Trophoblast cell (in vitro differentiated cells and primary cell): ENCODE data around the gene LAMC2.

Experiments used
- DNase-seq, 2 donors: peaks; one replicate each; pipeline ENCODE4 v3.0.0-alpha.2; 2016
- H2AFZ ChIP-seq: 2 replicates; pipeline ENCODE4 v1.6.1; 2013; ENCODE audit warnings: low read length, moderate library complexity, mild to moderate bottlenecking; ENCODE audit not compliant: insufficient read depth, poor library complexity
- H2AK5ac ChIP-seq: 2 replicates; pipeline ENCODE4 v1.6.1; 2013; ENCODE audit warnings: mild to moderate bottlenecking, low read length
- H2BK120ac ChIP-seq: 2 replicates; pipeline ENCODE4 v1.6.1; 2013; ENCODE audit warnings: low read length, mild to moderate bottlenecking, moderate library complexity; ENCODE audit not compliant: insufficient read depth, poor library complexity
- H2BK12ac ChIP-seq: 2 replicates; pipeline ENCODE4 v1.6.1; 2013; ENCODE audit warnings: mild to moderate bottlenecking, low read length, moderate library complexity
- H2BK5ac ChIP-seq: 2 replicates; pipeline ENCODE4 v1.6.1; 2013; ENCODE audit warnings: low read length, low read depth, moderate library complexity, mild to moderate bottlenecking; ENCODE audit not compliant: poor library complexity
- H3K14ac ChIP-seq: 2 replicates; pipeline ENCODE4 v1.6.1; 2013; ENCODE audit warnings: mild to moderate bottlenecking, low read length
- H3K18ac ChIP-seq: 2 replicates; pipeline ENCODE4 v1.6.1; 2013; ENCODE audit warnings: mild to moderate bottlenecking, low read length
- H3K23ac ChIP-seq: 2 replicates; pipeline ENCODE4 v1.6.1; 2013; ENCODE audit warnings: low read length
- H3K27ac ChIP-seq: 2 replicates; pipeline ENCODE4 v1.5.1; 2013; ENCODE audit warnings: low read depth, mild to moderate bottlenecking, inconsistent platforms, low read length, moderate library complexity
- H3K27me3 ChIP-seq: 2 replicates; pipeline ENCODE4 v1.6.1; 2013; ENCODE audit warnings: inconsistent platforms, mild to moderate bottlenecking, low read length, moderate library complexity; ENCODE audit not compliant: insufficient read depth
- H3K36me3 ChIP-seq, 2 experiments: 1 replicate in 1 of 2; 2 replicates in 1 of 2; pipeline ENCODE4 v1.6.1; 2013; ENCODE audit warnings: low read length in 2 of 2, mild to moderate bottlenecking in 2 of 2, moderate library complexity in 1 of 2; ENCODE audit not compliant: insufficient read depth in 2 of 2, control insufficient read depth in 1 of 2
- H3K4ac ChIP-seq: 2 replicates; pipeline ENCODE4 v1.6.1; 2013; ENCODE audit warnings: low read depth, mild to moderate bottlenecking, low read length, moderate library complexity
- H3K4me1 ChIP-seq, 2 experiments: 1 replicate in 1 of 2; 2 replicates in 1 of 2; pipeline ENCODE4 v1.6.1; 2013; ENCODE audit warnings: low read length in 2 of 2, mild to moderate bottlenecking in 2 of 2, moderate library complexity in 1 of 2; ENCODE audit not compliant: insufficient read depth in 2 of 2, control insufficient read depth in 1 of 2
- H3K4me2 ChIP-seq: 2 replicates; pipeline ENCODE4 v1.6.1; 2013; ENCODE audit warnings: inconsistent platforms, mild to moderate bottlenecking, low read length, moderate library complexity
- H3K4me3 ChIP-seq: 2 replicates; pipeline ENCODE4 v1.5.1; 2013; ENCODE audit warnings: mild to moderate bottlenecking, low read depth, low read length, inconsistent platforms
- H3K79me1 ChIP-seq: one replicate; pipeline ENCODE4 v1.6.1; 2013; ENCODE audit warnings: low read length
- H3K79me2 ChIP-seq: 2 replicates; pipeline ENCODE4 v1.6.1; 2013; ENCODE audit warnings: low read length, mild to moderate bottlenecking; ENCODE audit not compliant: control insufficient read depth, insufficient read depth, poor library complexity
- H3K9ac ChIP-seq: 2 replicates; pipeline ENCODE4 v1.6.1; 2013; ENCODE audit warnings: mild to moderate bottlenecking, low read length
- H3K9me3 ChIP-seq: 2 replicates; pipeline ENCODE4 v1.6.1; 2013; ENCODE audit warnings: low read depth, mild to moderate bottlenecking, control low read depth, inconsistent platforms, low read length; ENCODE audit not compliant: insufficient read depth
- H4K12ac ChIP-seq: 2 replicates; pipeline ENCODE4 v1.6.1; 2013; ENCODE audit warnings: low read depth, mild to moderate bottlenecking, low read length, moderate library complexity
- H4K8ac ChIP-seq: 2 replicates; pipeline ENCODE4 v1.6.1; 2013; ENCODE audit warnings: low read depth, mild to moderate bottlenecking, low read length, moderate library complexity
- H4K91ac ChIP-seq: one replicate; pipeline ENCODE4 v1.6.1; 2013; ENCODE audit warnings: low read depth, mild to moderate bottlenecking, low read length, moderate library complexity
- WGBS: extraction: QIAGEN DNeasy Blood & Tissue Kit; methylation state at CpG from one replicate; pipeline ENCODE4 v1.1.7; 2013; ENCODE audit warnings: missing lambda C conversion rate; ENCODE audit not compliant: insufficient read length, insufficient coverage; ENCODE audit errors: extremely low coverage; 5-methylcytosine and 5-hydroxymethylcytosine counted together

The LAMC2 gene

GRCh38 chr1:183293876-183294275, 107.8 kb downstream of the LAMC2 start:
- no peak overlapping the region for H3K27ac ChIP-seq
- no peak overlapping the region for H3K18ac ChIP-seq
- no peak overlapping the region for H2BK5ac ChIP-seq
- no peak overlapping the region for H4K8ac ChIP-seq
- H3K27me3 ChIP-seq, result no peaks in the 10 kb centered on the region
- no peak overlapping the region for H2BK120ac ChIP-seq
- WGBS, result no CpG with 5 or more reads among the region's 1 CpG
- H3K4me3 ChIP-seq, result no peak overlapping the region
- peaks cover 4 to 16% of the 10 kb centered on the region in 2 experiments for H3K4me1 ChIP-seq
- H3K14ac ChIP-seq, result no peak overlapping the region
- no peaks in the 10 kb centered on the region for H3K36me3 ChIP-seq
- no peaks in the 10 kb centered on the region for H3K9me3 ChIP-seq
- no peak overlapping the region for H2AFZ ChIP-seq
- H4K12ac ChIP-seq, result no peak overlapping the region
- no peaks in the 10 kb centered on the region for H3K79me2 ChIP-seq
- H2BK12ac ChIP-seq, result no peak overlapping the region
- no peak overlapping the region for H3K4me2 ChIP-seq
- H3K4ac ChIP-seq, result no peak overlapping the region
- H2AK5ac ChIP-seq, result no peak overlapping the region
- no peak overlapping the region for H3K9ac ChIP-seq
- H3K23ac ChIP-seq, result no peak overlapping the region
- H3K79me1 ChIP-seq, result no peaks in the 10 kb centered on the region
- H4K91ac ChIP-seq, result no peak overlapping the region
- DNase-seq, result no peak
